Activated B cell treated with CpG ODN at 0.5 μM for 24 hours (primary cell): ENCODE results near the gene FXR2. TPM values are rescaled to one million over a fixed set of nuclear protein-coding genes. Genes with fewer than 3 reads are reported as not detected.

Experiments
- ATAC-seq: fragments of 200-7000 bp; cut with Tn5 transposase; one replicate; pipeline ENCODE4 v1.10.0; 2021; ENCODE audit warnings: low read depth, mild to moderate bottlenecking, moderate library complexity
- CTCF ChIA-PET: fragments of 350-600 bp; sonication (Branson Sonifier 250); formaldehyde crosslinking; loops from one replicate; lab custom pipeline; 2021; ENCODE audit warnings: antibody characterized with exemption; lab: Charles Lee
- POLR2A ChIA-PET: fragments of 350-600 bp; sonication (Branson Sonifier 250); formaldehyde crosslinking; loops from one replicate; lab custom pipeline; 2021; ENCODE audit warnings: antibody characterized with exemption; lab: Charles Lee
- DNase-seq: peaks from one replicate; pipeline ENCODE4 v3.0.0; 2022
- H3K27ac Mint-ChIP-seq: one replicate; pipeline ENCODE4 v1.8.0; 2020; ENCODE audit warnings: mixed read lengths
- H3K27me3 Mint-ChIP-seq: one replicate; pipeline ENCODE4 v1.8.0; 2021; ENCODE audit warnings: mixed read lengths
- H3K36me3 Mint-ChIP-seq: one replicate; pipeline ENCODE4 v1.8.0; 2021; ENCODE audit warnings: low read depth, mixed read lengths
- H3K4me1 Mint-ChIP-seq: one replicate; pipeline ENCODE4 v1.8.0; 2021; ENCODE audit warnings: mixed read lengths
- H3K4me3 Mint-ChIP-seq: one replicate; pipeline ENCODE4 v1.8.0; 2020; ENCODE audit warnings: mild to moderate bottlenecking, mixed read lengths
- H3K9me3 Mint-ChIP-seq: one replicate; pipeline ENCODE4 v1.8.0; 2020; ENCODE audit warnings: mixed read lengths
- intact Hi-C: fragments of 100-400 bp; cut with micrococcal nuclease; formaldehyde crosslinking; loops from one replicate; pipeline ENCODE4 v1.15.1; 2024
- total RNA-seq: library from RNA; stranded (reverse); gene quantifications from 2 replicates; pipeline ENCODE4 v1.2.3, GENCODE V29; 2022
- TF ChIP-seq, protein P1 (sequence below): fragments of 200-600 bp; IDR thresholded peaks from one replicate; pipeline ENCODE4 v1.8.0; 2022; ENCODE audit warnings: antibody characterized with exemption, mild to moderate bottlenecking

The FXR2 gene
- total RNA-seq = 27.5 and 32.4 TPM in 2 replicates

DNA sequence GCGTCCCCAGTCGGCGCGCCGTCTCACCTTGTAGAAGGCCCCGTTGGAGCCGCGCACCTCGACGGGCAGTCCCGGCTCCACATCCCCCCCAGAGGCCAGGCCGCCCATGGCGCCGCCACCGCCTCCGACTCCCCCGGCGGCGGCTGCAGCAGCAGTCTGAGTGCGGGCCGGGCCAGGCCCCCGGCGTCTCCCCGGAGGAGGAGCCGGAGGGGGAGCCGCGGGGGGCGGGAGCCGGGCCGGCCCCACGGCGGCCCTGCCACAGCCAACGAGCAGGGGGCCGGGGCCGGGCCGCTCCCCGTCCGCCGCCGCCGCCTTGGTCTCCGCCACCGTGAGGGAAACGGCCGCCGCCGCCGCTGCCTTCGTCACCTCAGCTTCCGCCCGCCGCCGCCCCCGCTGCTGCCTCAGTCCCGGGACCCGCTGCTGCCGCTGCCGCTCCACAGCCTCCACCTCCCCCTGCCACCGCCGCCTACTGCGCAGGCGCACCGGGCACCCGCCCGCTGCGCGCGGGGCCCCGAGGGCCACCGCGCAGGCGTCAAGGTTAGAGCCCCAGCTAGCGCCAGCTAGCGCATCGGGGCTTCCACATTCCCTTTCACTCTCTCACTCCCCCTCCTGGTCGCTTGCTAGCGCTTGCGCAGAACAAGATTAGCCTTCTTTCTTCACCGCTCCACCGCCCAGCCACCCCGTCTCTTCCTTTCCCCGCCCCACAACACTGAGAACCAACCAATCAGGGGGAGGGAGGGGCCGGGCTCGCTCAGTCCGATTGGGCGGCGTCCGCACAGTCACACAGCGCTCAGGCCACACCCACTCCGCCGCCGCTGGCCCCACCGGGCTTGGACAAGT lies at the start of gene FXR2:
TSS of gene FXR2 (minus strand) at position 473 of the 840 bp plus-strand sequence. CDS start at position 108, 365 bp downstream.
- TF ChIP-seq, protein P1, sequence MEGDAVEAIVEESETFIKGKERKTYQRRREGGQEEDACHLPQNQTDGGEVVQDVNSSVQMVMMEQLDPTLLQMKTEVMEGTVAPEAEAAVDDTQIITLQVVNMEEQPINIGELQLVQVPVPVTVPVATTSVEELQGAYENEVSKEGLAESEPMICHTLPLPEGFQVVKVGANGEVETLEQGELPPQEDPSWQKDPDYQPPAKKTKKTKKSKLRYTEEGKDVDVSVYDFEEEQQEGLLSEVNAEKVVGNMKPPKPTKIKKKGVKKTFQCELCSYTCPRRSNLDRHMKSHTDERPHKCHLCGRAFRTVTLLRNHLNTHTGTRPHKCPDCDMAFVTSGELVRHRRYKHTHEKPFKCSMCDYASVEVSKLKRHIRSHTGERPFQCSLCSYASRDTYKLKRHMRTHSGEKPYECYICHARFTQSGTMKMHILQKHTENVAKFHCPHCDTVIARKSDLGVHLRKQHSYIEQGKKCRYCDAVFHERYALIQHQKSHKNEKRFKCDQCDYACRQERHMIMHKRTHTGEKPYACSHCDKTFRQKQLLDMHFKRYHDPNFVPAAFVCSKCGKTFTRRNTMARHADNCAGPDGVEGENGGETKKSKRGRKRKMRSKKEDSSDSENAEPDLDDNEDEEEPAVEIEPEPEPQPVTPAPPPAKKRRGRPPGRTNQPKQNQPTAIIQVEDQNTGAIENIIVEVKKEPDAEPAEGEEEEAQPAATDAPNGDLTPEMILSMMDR = no peak
- ATAC-seq (peak; percentile 93), DNase-seq (peak; percentile 97)
- POLR2A ChIA-PET = interaction anchor here (0.6 to 6.1 kb wide), 16 partner anchors 12 to 571 kb away, joined by 3 to 109 read pairs (median 3); partner anchors contain the start of genes ACADVL, ACAP1, ATP1B2 and CD68
- CTCF ChIA-PET = interaction anchor here (1.1 to 1.6 kb wide), 4 partner anchors 25 to 73 kb away, joined by 3 to 7 read pairs (median 4); partner anchors contain the start of genes SENP3, SOX15 and TP53
- H3K4me1 Mint-ChIP-seq = peaks cover 37% of the 10 kb centered on the region
- H3K9me3 Mint-ChIP-seq = no peaks in the 10 kb centered on the region
- no peaks in the 10 kb centered on the region for H3K27me3 Mint-ChIP-seq
- H3K4me3 Mint-ChIP-seq = peak within 1 kb of the TSS; percentile 87
- H3K27ac Mint-ChIP-seq = peak within 1 kb of the TSS; percentile 93
- H3K36me3 Mint-ChIP-seq = peaks cover 15% of the 10 kb centered on the region
- intact Hi-C loops = loop anchor here (1.0 to 2.0 kb wide), 9 partner anchors 13 to 242 kb away; partner anchors contain the start of genes ATP1B2, MPDU1, NAA38 and SAT2

DNA sequence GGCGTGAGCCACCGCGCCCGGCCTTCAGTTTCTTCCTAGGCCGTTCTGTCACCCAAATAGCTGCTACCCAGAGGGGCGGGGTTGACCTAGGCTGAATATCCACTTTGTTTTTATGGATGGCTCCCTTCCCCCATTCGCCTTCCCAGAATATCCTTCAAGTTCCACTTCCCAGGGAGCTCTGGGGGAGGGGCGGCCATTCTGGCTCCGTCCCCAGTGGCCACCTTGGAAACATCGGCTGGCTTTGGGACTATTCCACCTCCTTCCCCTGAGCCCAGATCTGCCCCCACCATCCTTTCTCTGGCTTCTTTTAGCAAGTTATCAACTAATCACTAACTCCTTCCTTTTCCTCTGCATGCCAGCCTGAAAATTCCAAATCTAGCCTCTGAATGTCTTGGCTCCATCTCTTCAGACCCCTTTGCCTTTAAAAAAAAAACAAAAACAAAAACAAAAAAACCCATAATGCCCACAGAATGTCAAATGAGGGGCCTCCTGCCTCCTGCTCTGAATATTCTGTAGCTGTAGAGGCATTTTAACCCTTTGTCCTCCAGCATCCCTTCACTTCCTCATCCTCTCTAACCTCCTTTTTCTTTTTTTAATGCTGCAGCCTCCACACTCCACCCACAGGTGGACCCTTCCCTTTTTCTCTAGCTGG lies 42.4 kb upstream of the FXR2 start:
- Mint-ChIP-seq H3K27ac (no peak overlapping the region), H3K9me3 (no peaks in the 10 kb centered on the region), H3K4me3 (no peak overlapping the region), H3K4me1 (peaks cover 4% of the 10 kb centered on the region), H3K36me3 (no peaks in the 10 kb centered on the region), H3K27me3 (peaks cover 7% of the 10 kb centered on the region)
- ChIA-PET POLR2A (interaction anchor here (1.4 kb wide), 1 partner anchor 16 kb away, joined by 3 read pairs; no protein-coding TSS in a partner anchor), CTCF (no interaction called here)
- TF ChIP-seq, protein P1 = no peak
- no peak for DNase-seq
- intact Hi-C loops = no loop called here
- no peak for ATAC-seq

DNA sequence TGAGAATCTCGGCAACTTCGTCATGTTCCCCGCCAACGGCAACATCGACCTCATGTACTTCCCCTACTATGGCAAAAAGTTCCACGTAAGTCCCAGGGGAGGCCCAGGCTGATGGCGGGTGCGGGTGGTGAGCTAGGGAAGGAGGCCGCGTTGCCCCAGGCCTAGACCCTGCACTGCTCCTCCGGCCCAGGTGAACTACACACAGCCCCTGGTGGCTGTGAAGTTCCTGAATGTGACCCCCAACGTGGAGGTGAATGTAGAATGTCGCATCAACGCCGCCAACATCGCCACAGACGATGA lies 40.8 kb upstream of the FXR2 start:
- Mint-ChIP-seq H3K9me3 (no peaks in the 10 kb centered on the region), H3K27ac (no peak overlapping the region), H3K36me3 (no peaks in the 10 kb centered on the region), H3K27me3 (peaks cover 17% of the 10 kb centered on the region), H3K4me3 (no peak overlapping the region), H3K4me1 (peaks cover 15% of the 10 kb centered on the region)
- intact Hi-C loops = no loop called here
- DNase-seq (no peak), ATAC-seq (peak; percentile 59)
- POLR2A ChIA-PET = interaction anchor here (0.5 to 1.8 kb wide), 2 partner anchors 31 to 592 kb away, joined by 3 to 7 read pairs; partner anchors contain the start of gene CTC1
- TF ChIP-seq, protein P1 = no peak
- CTCF ChIA-PET = no interaction called here

DNA sequence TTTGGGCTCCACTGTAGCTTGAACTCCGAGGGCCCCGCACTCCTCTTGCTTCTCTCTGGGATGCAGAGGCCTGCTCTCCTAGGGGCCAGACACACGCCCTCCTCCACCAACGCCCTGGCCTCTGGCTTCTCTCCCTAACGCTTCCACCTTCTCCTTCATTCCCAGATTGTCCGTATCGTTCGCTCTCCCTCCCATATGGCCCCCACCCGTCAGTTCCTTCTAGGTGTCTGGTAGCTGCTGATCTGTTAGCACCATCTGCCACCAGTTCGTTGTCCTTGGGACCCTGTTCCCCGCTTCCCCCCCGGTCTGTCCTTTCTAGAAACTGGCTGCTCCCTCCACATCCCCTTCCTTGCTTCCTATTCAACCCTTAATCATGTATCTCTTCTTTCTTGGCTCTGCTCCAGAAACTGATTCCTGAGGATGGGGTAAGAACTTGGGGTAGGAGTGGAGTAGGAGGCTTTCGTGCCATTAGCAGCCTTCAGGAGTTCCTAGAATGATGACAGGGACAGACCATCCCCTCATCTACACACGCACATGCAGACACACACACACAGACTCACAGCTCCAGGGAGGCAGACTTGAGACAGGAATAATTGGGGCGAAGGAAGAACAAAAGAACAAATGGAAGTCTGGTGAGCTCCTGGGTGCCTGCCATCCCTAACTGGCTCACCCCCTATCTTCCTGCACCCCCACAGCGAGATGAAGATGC lies 40.3 kb upstream of the FXR2 start:
- POLR2A ChIA-PET = interaction anchor here (0.5 to 1.8 kb wide), 2 partner anchors 31 to 593 kb away, joined by 3 to 7 read pairs; partner anchors contain the start of gene CTC1
- Mint-ChIP-seq H3K27me3 (peaks cover 22% of the 10 kb centered on the region), H3K9me3 (no peaks in the 10 kb centered on the region), H3K27ac (no peak overlapping the region), H3K36me3 (no peaks in the 10 kb centered on the region), H3K4me1 (peaks cover 20% of the 10 kb centered on the region), H3K4me3 (no peak overlapping the region)
- intact Hi-C loops = no loop called here
- DNase-seq (no peak), ATAC-seq (no peak)
- CTCF ChIA-PET = no interaction called here
- TF ChIP-seq, protein P1 = no peak
